Karpas-422 (cell line): ENCODE measurements around the gene PHPT1. TPM values are rescaled to one million over a fixed set of nuclear protein-coding genes. Genes with fewer than 3 reads are reported as not detected.
"Not testable (repeated sequence)": the region's sequence is repeated elsewhere in the genome, so short reads cannot be mapped to it uniquely, and the experiment has no call there.

Experiments used
- DNase-seq: peaks from one replicate; pipeline ENCODE4 v3.0.0-alpha.2; 2015
- H2AFZ ChIP-seq: fragments of 200-600 bp; sonication (generic); 2 replicates; pipeline ENCODE4 v1.6.1; 2014; ENCODE audit warnings: antibody characterized with exemption, low read length, mixed read lengths
- H3K27ac ChIP-seq: fragments of 200-600 bp; sonication (generic); 2 replicates; pipeline ENCODE4 v1.5.1; 2014; ENCODE audit warnings: mild to moderate bottlenecking, low read length, moderate library complexity
- H3K27me3 ChIP-seq: fragments of 200-600 bp; sonication (generic); 2 replicates; pipeline ENCODE4 v1.6.1; 2014; ENCODE audit warnings: low read length, mixed read lengths
- H3K36me3 ChIP-seq: fragments of 200-600 bp; sonication (generic); 2 replicates; pipeline ENCODE4 v1.6.1; 2014; ENCODE audit warnings: low read length, mixed read lengths; ENCODE audit not compliant: insufficient read depth
- H3K4me1 ChIP-seq: fragments of 200-600 bp; sonication (generic); 2 replicates; pipeline ENCODE4 v1.6.1; 2014; ENCODE audit warnings: mild to moderate bottlenecking, low read length, mixed read lengths
- H3K4me2 ChIP-seq: fragments of 200-600 bp; sonication (generic); 2 replicates; pipeline ENCODE4 v1.6.1; 2014; ENCODE audit warnings: low read length, low read depth, mild to moderate bottlenecking; ENCODE audit not compliant: poor library complexity, severe bottlenecking
- H3K4me3 ChIP-seq: fragments of 200-600 bp; sonication (generic); 2 replicates; pipeline ENCODE4 v1.5.1; 2014; ENCODE audit warnings: mild to moderate bottlenecking, antibody characterized with exemption, low read length, mixed read lengths
- H3K79me2 ChIP-seq: fragments of 200-600 bp; sonication (generic); 2 replicates; pipeline ENCODE4 v1.6.1; 2014; ENCODE audit warnings: mild to moderate bottlenecking, low read length, mixed read lengths
- H3K9ac ChIP-seq: fragments of 200-600 bp; sonication (generic); 2 replicates; pipeline ENCODE4 v1.6.0; 2014; ENCODE audit warnings: low read length
- H3K9me2 ChIP-seq: fragments of 200-600 bp; sonication (generic), shearing (Covaris generic); replicated peaks from 2 replicates; pipeline ENCODE4 v1.6.0; 2014; ENCODE audit warnings: mild to moderate bottlenecking, low read length, moderate library complexity; ENCODE audit not compliant: insufficient read depth
- H3K9me3 ChIP-seq: fragments of 300-700, 200-600 bp; sonication (generic); 2 replicates; pipeline ENCODE4 v1.6.1; 2014; ENCODE audit warnings: low read length, mixed read lengths
- H4K20me1 ChIP-seq: fragments of 200-600 bp; sonication (generic); 2 replicates; pipeline ENCODE4 v1.6.1; 2014; ENCODE audit warnings: mild to moderate bottlenecking, antibody characterized with exemption, low read length, low read depth; ENCODE audit not compliant: insufficient read depth
- total RNA-seq: library from RNA; depleted of rRNA; stranded (reverse); fragments of >200 nt; shearing (Covaris generic); gene quantifications from 2 replicates; pipeline ENCODE4 v1.2.3, GENCODE V29; 2014; ENCODE audit warnings: low replicate concordance

The PHPT1 gene
- total RNA-seq, 1 experiment from 2014 or later, result 82.5 TPM

GRCh38 chr9:136839229-136840139 is 9.7 kb upstream of the PHPT1 start:
- H3K79me2 ChIP-seq, result no peaks in the 10 kb centered on the region
- H3K36me3 ChIP-seq, result no peaks in the 10 kb centered on the region
- no peak overlapping the region for H3K4me2 ChIP-seq
- H3K9ac ChIP-seq, result no peak overlapping the region
- DNase-seq, result no peak
- no peaks in the 10 kb centered on the region for H4K20me1 ChIP-seq
- H3K27me3 ChIP-seq, result no peaks in the 10 kb centered on the region
- H3K9me2 ChIP-seq, result no peaks in the 10 kb centered on the region
- no peak overlapping the region for H3K4me3 ChIP-seq
- no peak overlapping the region for H3K27ac ChIP-seq
- H2AFZ ChIP-seq, result no peak overlapping the region
- no peaks in the 10 kb centered on the region for H3K9me3 ChIP-seq
- peaks cover 29% of the 10 kb centered on the region for H3K4me1 ChIP-seq

GRCh38 chr9:136840140-136840876 is 8.9 kb upstream of the PHPT1 start:
- Histone ChIP-seq H3K4me2 (no peak overlapping the region), H3K9ac (no peak overlapping the region)

GRCh38 chr9:136840877-136841645 is 8.1 kb upstream of the PHPT1 start:
- peak; percentile 67 for DNase-seq
- no peak overlapping the region for H2AFZ ChIP-seq
- H3K27me3 ChIP-seq, result no peaks in the 10 kb centered on the region
- no peak overlapping the region for H3K4me2 ChIP-seq
- H3K9me3 ChIP-seq, result no peaks in the 10 kb centered on the region
- no peaks in the 10 kb centered on the region for H4K20me1 ChIP-seq
- no peaks in the 10 kb centered on the region for H3K9me2 ChIP-seq
- H3K9ac ChIP-seq, result peak overlapping the region; percentile 71; the same call in 1 of the 2 replicates
- peak overlapping the region; percentile 51 for H3K27ac ChIP-seq
- H3K4me3 ChIP-seq, result no peak overlapping the region
- no peaks in the 10 kb centered on the region for H3K36me3 ChIP-seq
- H3K4me1 ChIP-seq, result peaks cover 29% of the 10 kb centered on the region
- no peaks in the 10 kb centered on the region for H3K79me2 ChIP-seq

More at GRCh38 chr9:136840140-136840876, 8.9 kb upstream of the PHPT1 start:
- no peaks in the 10 kb centered on the region for H3K36me3 ChIP-seq
- no peak overlapping the region for H2AFZ ChIP-seq
- no peaks in the 10 kb centered on the region for H4K20me1 ChIP-seq
- no peaks in the 10 kb centered on the region for H3K9me3 ChIP-seq
- H3K4me3 ChIP-seq, result no peak overlapping the region
- H3K4me1 ChIP-seq, result peaks cover 29% of the 10 kb centered on the region
- DNase-seq, result no peak
- H3K79me2 ChIP-seq, result no peaks in the 10 kb centered on the region
- no peak overlapping the region for H3K27ac ChIP-seq
- no peaks in the 10 kb centered on the region for H3K27me3 ChIP-seq
- no peaks in the 10 kb centered on the region for H3K9me2 ChIP-seq

GRCh38 chr9:136841646-136842379 is 7.4 kb upstream of the PHPT1 start:
- peak overlapping the region; percentile 66; the same call in 1 of the 2 replicates for H3K4me3 ChIP-seq
- not testable (repeated sequence) for H3K9me3 ChIP-seq

GRCh38 chr9:136842380-136842948 is 6.7 kb upstream of the PHPT1 start, which contains the start of gene AJM1:
Gene AJM1, plus strand, starts transcription at chr9:136842478. Its CDS starts 1,937 bp downstream, at chr9:136844415.
- H3K79me2 ChIP-seq, H3K9me3 ChIP-seq, H4K20me1 ChIP-seq, H3K27me3 ChIP-seq, H3K36me3 ChIP-seq, H2AFZ ChIP-seq, H3K9me2 ChIP-seq: not testable (repeated sequence)
- peak; percentile 94 for DNase-seq
- Histone ChIP-seq H3K4me2 (peak within 1 kb of the TSS; percentile 91), H3K4me3 (peak within 1 kb of the TSS; percentile 66; the same call in 1 of the 2 replicates), H3K4me1 (peaks cover 30% of the 10 kb centered on the region), H3K27ac (peak within 1 kb of the TSS; percentile 51), H3K9ac (peak within 1 kb of the TSS; percentile 71)

More at GRCh38 chr9:136841646-136842379, 7.4 kb upstream of the PHPT1 start:
- Histone ChIP-seq H3K27ac (peak overlapping the region; percentile 51), H3K4me1 (peaks cover 29% of the 10 kb centered on the region), H3K4me2 (peak overlapping the region; percentile 91), H3K9ac (peak overlapping the region; percentile 71; the same call in 1 of the 2 replicates)
- not testable (repeated sequence) for H3K79me2 ChIP-seq, H3K9me2 ChIP-seq, DNase-seq, H2AFZ ChIP-seq, H3K27me3 ChIP-seq, H3K36me3 ChIP-seq, H4K20me1 ChIP-seq

- peak overlapping the region; percentile 59 for H3K9ac ChIP-seq
- not testable (repeated sequence) for H4K20me1 ChIP-seq, H2AFZ ChIP-seq, DNase-seq, H3K36me3 ChIP-seq, H3K9me3 ChIP-seq, H3K9me2 ChIP-seq, H3K27me3 ChIP-seq, H3K79me2 ChIP-seq
- H3K27ac ChIP-seq, result peak overlapping the region; percentile 45; the same call in 1 of the 2 replicates
- peak overlapping the region; percentile 59 for H3K4me2 ChIP-seq
- H3K4me1 ChIP-seq, result peaks cover 35% of the 10 kb centered on the region
- H3K4me3 ChIP-seq, result peak overlapping the region; percentile 47; the same call in 1 of the 2 replicates
Measured at GRCh38 chr9:136843159-136843800, 5.9 kb upstream of the PHPT1 start.
